Neural cell (in vitro differentiated cells): Measurements from ENCODE around the gene UBN2.

ENCODE experiments used
- CTCF ChIP-seq: fragments of 450-650 bp; IDR thresholded peaks from 2 replicates; pipeline ENCODE4 v1.5.1; 2014; ENCODE audit warnings: antibody characterized with exemption, mild to moderate bottlenecking, moderate library complexity; ENCODE audit not compliant: poor library complexity, severe bottlenecking
- EP300 ChIP-seq: fragments of 450-650 bp; conservative IDR thresholded peaks from 2 replicates; pipeline ENCODE4 v1.6.1; 2014; ENCODE audit warnings: antibody characterized with exemption, mild to moderate bottlenecking, moderate library complexity; ENCODE audit not compliant: poor library complexity, severe bottlenecking
- EZH2 ChIP-seq: fragments of 200-600, 300-800 bp; shearing (Covaris generic), sonication (generic); IDR thresholded peaks from 2 replicates; pipeline ENCODE4 v1.6.1; 2014; ENCODE audit warnings: antibody characterized with exemption, low read length, borderline replicate concordance, mild to moderate bottlenecking; ENCODE audit not compliant: insufficient read depth, poor library complexity, severe bottlenecking
- MXI1 ChIP-seq: fragments of 450-650 bp; conservative IDR thresholded peaks from 2 replicates; pipeline ENCODE4 v1.6.1; 2014; ENCODE audit warnings: antibody characterized with exemption, mild to moderate bottlenecking; ENCODE audit not compliant: poor library complexity, severe bottlenecking
- POLR2AphosphoS5 ChIP-seq: IDR thresholded peaks from 2 replicates; pipeline ENCODE4 v1.6.1; 2012
- TAF1 ChIP-seq: IDR thresholded peaks from 2 replicates; pipeline ENCODE4 v1.6.1; 2012; ENCODE audit warnings: low read depth

DNA sequence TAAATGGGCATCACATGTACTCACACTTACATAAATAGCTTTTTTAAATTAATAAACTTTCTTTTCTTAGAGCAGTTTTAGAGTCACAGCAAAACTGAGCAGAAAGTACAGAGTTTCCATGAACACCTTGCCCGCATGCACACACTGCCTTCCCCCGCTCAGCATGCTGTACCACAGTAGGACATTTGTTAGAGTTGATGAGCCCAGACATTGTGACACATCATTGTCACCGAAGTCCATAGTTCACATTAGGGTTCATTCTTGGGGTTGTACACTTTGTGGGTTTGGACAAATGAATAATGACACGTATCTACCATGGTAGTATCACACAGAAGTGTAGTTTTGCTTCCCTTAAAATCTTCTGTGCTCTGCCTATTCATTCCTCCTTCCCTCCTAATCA, 23.7 kb downstream of the UBN2 start:
- TF ChIP-seq POLR2AphosphoS5 (no peak), TAF1 (no peak), MXI1 (no peak), EP300 (no peak), EZH2 (no peak), CTCF (no peak)
